DND-41 (cell line): Measurements from ENCODE around the gene PTGER1.

ENCODE experiments used
- CTCF ChIP-seq: IDR thresholded peaks from 2 replicates; pipeline ENCODE4 v1.5.1; 2012; ENCODE audit warnings: borderline replicate concordance, low read length, moderate library complexity, mild to moderate bottlenecking; ENCODE audit not compliant: poor library complexity, severe bottlenecking; ENCODE audit errors: extremely low read depth
- EZH2 ChIP-seq: IDR thresholded peaks from 3 replicates; pipeline ENCODE4 v1.6.1; 2012; ENCODE audit warnings: borderline replicate concordance, low read depth, mild to moderate bottlenecking, moderate library complexity, low read length, inconsistent platforms; ENCODE audit not compliant: severe bottlenecking

- no peak for TF ChIP-seq CTCF
- no peak for TF ChIP-seq EZH2
Measured at GRCh38 chr19:14473073-14473977, 1.8 kb downstream of the PTGER1 start.
